H1 (cell line): ENCODE data around the gene C1D. TPM values are rescaled to one million over a fixed set of nuclear protein-coding genes. Genes with fewer than 3 reads are reported as not detected.

Experiments
- CTCF ChIA-PET: fragments of 300-600 bp; sonication (Branson Sonifier 250); formaldehyde crosslinking; loops from one replicate; lab custom pipeline; 2021; ENCODE audit not compliant: partially characterized antibody; lab: Charles Lee
- POLR2A ChIA-PET: fragments of 300-600 bp; sonication (Branson Sonifier 250); formaldehyde crosslinking; loops from one replicate; lab custom pipeline; 2021; ENCODE audit warnings: inconsistent platforms; ENCODE audit not compliant: partially characterized antibody; lab: Charles Lee
- DNase-seq, 2 experiments: peaks; one replicate each; pipeline versions ENCODE4 v3.0.0 to v3.0.0-alpha.2; 2010 to 2022; ENCODE audit warnings: low spot score in 2 of 2, low read depth in 1 of 2, mixed read lengths in 1 of 2
- FAIRE-seq: peaks from 2 replicates; lab custom pipeline; 2011; peaks lifted over from hg19 to GRCh38; lab: Jason Lieb, UNC
- H2AFZ ChIP-seq: 2 replicates; pipeline ENCODE4 v1.8.1; 2012; ENCODE audit warnings: low read length, inconsistent platforms
- H2AK5ac ChIP-seq: 2 replicates; pipeline ENCODE4 v1.6.1; 2013; ENCODE audit warnings: low read depth, low read length
- H2BK120ac ChIP-seq: replicated peaks from 2 replicates; pipeline ENCODE3; 2013; ENCODE audit warnings: low read depth, low read length, inconsistent platforms
- H2BK12ac ChIP-seq: 2 replicates; pipeline ENCODE4 v1.6.1; 2013; ENCODE audit warnings: low read depth, low read length
- H2BK15ac ChIP-seq: 2 replicates; pipeline ENCODE4 v1.6.1; 2013; ENCODE audit warnings: low read length
- H2BK20ac ChIP-seq: 2 replicates; pipeline ENCODE4 v1.6.1; 2013; ENCODE audit warnings: low read length
- H2BK5ac ChIP-seq: 2 replicates; pipeline ENCODE4 v1.6.1; 2013; ENCODE audit warnings: low read depth, low read length
- H3K14ac ChIP-seq: 2 replicates; pipeline ENCODE4 v1.6.1; 2013; ENCODE audit warnings: inconsistent platforms; ENCODE audit not compliant: insufficient read length
- H3K18ac ChIP-seq: 2 replicates; pipeline ENCODE4 v1.6.1; 2013; ENCODE audit warnings: low read length; ENCODE audit errors: extremely low read depth
- H3K23ac ChIP-seq: 2 replicates; pipeline ENCODE4 v1.6.1; 2013; ENCODE audit warnings: inconsistent platforms; ENCODE audit not compliant: insufficient read length
- H3K23me2 ChIP-seq: 2 replicates; pipeline ENCODE4 v1.6.1; 2013; ENCODE audit warnings: low read depth, low read length
- H3K27ac ChIP-seq: 2 replicates; pipeline ENCODE4 v1.6.1; 2011; ENCODE audit warnings: low read depth, low read length, inconsistent platforms
- H3K27me3 ChIP-seq, 4 experiments: replicated peaks in 1 of 4; 1 replicate in 1 of 4; 2 replicates in 3 of 4; pipeline versions ENCODE4 v1.6.1 to v1.8.1; 2011 to 2013; ENCODE audit warnings: low read length in 3 of 4, mild to moderate bottlenecking in 3 of 4, inconsistent platforms in 2 of 4, mixed read lengths in 2 of 4, moderate library complexity in 1 of 4; ENCODE audit not compliant: control insufficient read depth in 3 of 4, insufficient read depth in 3 of 4; ENCODE audit errors: extremely low read depth in 1 of 4
- H3K36me3 ChIP-seq, 4 experiments: 2 replicates each; pipeline versions ENCODE4 v1.6.1 to v1.8.1; 2011 to 2013; ENCODE audit warnings: mild to moderate bottlenecking in 4 of 4, low read length in 3 of 4, moderate library complexity in 2 of 4, control low read depth in 1 of 4, inconsistent platforms in 1 of 4; ENCODE audit not compliant: insufficient read depth in 4 of 4, control insufficient read depth in 2 of 4
- H3K4ac ChIP-seq: replicated peaks from 2 replicates; pipeline ENCODE3; 2013; ENCODE audit warnings: low read length, low read depth, mixed read lengths, inconsistent platforms; ENCODE audit not compliant: insufficient read length
- H3K4me1 ChIP-seq, 4 experiments: replicated peaks in 1 of 4; 1 replicate in 1 of 4; 2 replicates in 3 of 4; pipeline versions ENCODE4 v1.6.1 to v1.8.1; 2011 to 2013; ENCODE audit warnings: low read length in 3 of 4, inconsistent platforms in 2 of 4, mixed read lengths in 1 of 4; ENCODE audit not compliant: insufficient read depth in 4 of 4, control insufficient read depth in 3 of 4
- H3K4me2 ChIP-seq, 2 experiments: 2 replicates each; pipeline versions ENCODE4 v1.6.1 to v1.8.1; 2011 to 2013; ENCODE audit warnings: low read depth in 2 of 2, low read length in 2 of 2, control low read depth in 1 of 2, inconsistent platforms in 1 of 2, mild to moderate bottlenecking in 1 of 2; ENCODE audit not compliant: insufficient read depth in 1 of 2
- H3K4me3 ChIP-seq, 4 experiments: fragments of 200-600, 300-600 bp in 1 of 4; sonication (generic), shearing (Covaris generic), sonication (Bioruptor Twin) in 1 of 4; 2 replicates each; pipeline versions ENCODE4 v1.5.1 to v1.8.1; 2011 to 2016; ENCODE audit warnings: low read length in 4 of 4, low read depth in 3 of 4, control low read depth in 2 of 4, inconsistent platforms in 2 of 4, mild to moderate bottlenecking in 2 of 4, mixed read lengths in 1 of 4, moderate library complexity in 1 of 4; ENCODE audit not compliant: insufficient read depth in 2 of 4; ENCODE audit errors: extremely low read depth in 1 of 4
- H3K56ac ChIP-seq: replicated peaks from 2 replicates; pipeline ENCODE3; 2013; ENCODE audit warnings: low read depth, mild to moderate bottlenecking, mixed read lengths, low read length, inconsistent platforms; ENCODE audit not compliant: insufficient read length
- H3K79me1 ChIP-seq: 2 replicates; pipeline ENCODE4 v1.6.1; 2013; ENCODE audit warnings: low read depth, low read length, control low read depth
- H3K79me2 ChIP-seq, 2 experiments: 2 replicates each; pipeline versions ENCODE4 v1.6.1 to v1.8.1; 2012 to 2013; ENCODE audit warnings: low read length in 2 of 2, mild to moderate bottlenecking in 2 of 2, inconsistent platforms in 1 of 2; ENCODE audit not compliant: insufficient read depth in 2 of 2, control insufficient read depth in 1 of 2
- H3K9ac ChIP-seq, 4 experiments: replicated peaks in 1 of 4; 1 replicate in 1 of 4; 2 replicates in 3 of 4; pipeline versions ENCODE4 v1.6.1 to v1.8.1; 2011 to 2013; ENCODE audit warnings: low read depth in 3 of 4, low read length in 3 of 4, control low read depth in 2 of 4, mild to moderate bottlenecking in 2 of 4, moderate library complexity in 2 of 4, inconsistent platforms in 1 of 4; ENCODE audit errors: extremely low read depth in 1 of 4
- H3K9me3 ChIP-seq, 2 experiments: 2 replicates each; pipeline versions ENCODE4 v1.6.1 to v1.8.1; 2012 to 2013; ENCODE audit warnings: mild to moderate bottlenecking in 2 of 2, moderate library complexity in 2 of 2, control low read depth in 1 of 2, inconsistent platforms in 1 of 2, low read depth in 1 of 2, low read length in 1 of 2, mixed read lengths in 1 of 2; ENCODE audit not compliant: insufficient read depth in 2 of 2
- H4K20me1 ChIP-seq, 2 experiments: replicated peaks in 1 of 2; 2 replicates each; pipeline versions ENCODE3 to v1.8.1; 2011 to 2013; ENCODE audit warnings: inconsistent platforms in 2 of 2, low read length in 2 of 2, mild to moderate bottlenecking in 1 of 2; ENCODE audit not compliant: insufficient read depth in 2 of 2, control insufficient read depth in 1 of 2
- H4K5ac ChIP-seq: 2 replicates; pipeline ENCODE4 v1.6.1; 2013; ENCODE audit warnings: low read length, low read depth, mixed read lengths, inconsistent platforms; ENCODE audit not compliant: insufficient read length
- H4K8ac ChIP-seq: 2 replicates; pipeline ENCODE4 v1.8.0; 2013; ENCODE audit warnings: mild to moderate bottlenecking, moderate library complexity, low read length, inconsistent platforms; ENCODE audit not compliant: insufficient read depth; ENCODE audit errors: extremely low read depth
- H4K91ac ChIP-seq: replicated peaks from 2 replicates; pipeline ENCODE3; 2013; ENCODE audit warnings: low read length, mixed read lengths, inconsistent platforms; ENCODE audit not compliant: insufficient read length
- ASH2L ChIP-seq: fragments of 200-600, 300-600 bp; sonication (generic); IDR thresholded peaks from one replicate; pipeline ENCODE4 v1.7.1; 2017; ENCODE audit warnings: low read length
- CEBPB ChIP-seq: IDR thresholded peaks from 2 replicates; pipeline ENCODE4 v1.6.1; 2012; ENCODE audit warnings: low read depth, low read length
- CHD1 ChIP-seq: IDR thresholded peaks from 2 replicates; pipeline ENCODE4 v1.6.1; 2012; ENCODE audit warnings: low read depth, low read length, improper control_type of control experiment
- EZH2 ChIP-seq: fragments of 200-600 bp; sonication (generic); IDR thresholded peaks from 2 replicates; pipeline ENCODE4 v1.7.1; 2012; ENCODE audit warnings: low read depth, mild to moderate bottlenecking, moderate library complexity, low read length, inconsistent platforms; ENCODE audit not compliant: severe bottlenecking
- GABPA ChIP-seq: IDR thresholded peaks from 2 replicates; pipeline ENCODE4 v1.6.1; 2011; ENCODE audit warnings: mild to moderate bottlenecking, low read length, moderate library complexity, borderline replicate concordance; ENCODE audit not compliant: insufficient read depth
- HDAC6 ChIP-seq: IDR thresholded peaks from one replicate; pipeline ENCODE4 v1.7.1; 2012; ENCODE audit warnings: low read depth, mild to moderate bottlenecking, inconsistent platforms, low read length, moderate library complexity
- MAFK ChIP-seq: IDR thresholded peaks from 2 replicates; pipeline ENCODE4 v1.6.1; 2012; ENCODE audit warnings: low read depth, mild to moderate bottlenecking, improper control_type of control experiment, low read length
- POLR2AphosphoS5 ChIP-seq: IDR thresholded peaks from 2 replicates; pipeline ENCODE4 v1.6.1; 2011; ENCODE audit warnings: low read depth, low read length
- RXRA ChIP-seq: IDR thresholded peaks from 2 replicates; pipeline ENCODE4 v1.6.1; 2011; ENCODE audit warnings: low read depth, mild to moderate bottlenecking, low read length, moderate library complexity; ENCODE audit not compliant: insufficient read depth
- SIX5 ChIP-seq: IDR thresholded peaks from 2 replicates; pipeline ENCODE4 v1.6.1; 2011; ENCODE audit warnings: mild to moderate bottlenecking, low read depth, low read length
- SP1 ChIP-seq: IDR thresholded peaks from 2 replicates; pipeline ENCODE4 v1.6.1; 2011; ENCODE audit warnings: low read depth, low read length
- SRF ChIP-seq: IDR thresholded peaks from 2 replicates; pipeline ENCODE4 v1.6.1; 2011; ENCODE audit warnings: mild to moderate bottlenecking, low read depth, low read length, moderate library complexity
- WGBS, 2 experiments: shearing (Covaris generic) in 1 of 2; methylation state at CpG; one replicate each; pipeline versions ENCODE4 v1.1.6 to v1.1.7; 2013 to 2015; ENCODE audit warnings: low lambda C conversion rate in 2 of 2, mixed read lengths in 2 of 2, inconsistent platforms in 1 of 2, low coverage in 1 of 2, missing lambda C conversion rate in 1 of 2; ENCODE audit not compliant: insufficient replicate concordance in 2 of 2, insufficient coverage in 1 of 2, insufficient read length in 1 of 2; ENCODE audit errors: extremely low coverage in 1 of 2, missing lambda C conversion rate in 1 of 2; 5-methylcytosine and 5-hydroxymethylcytosine counted together
- polyA plus RNA-seq, 7 experiments: library from polyadenylated mRNA; depleted of rRNA in 3 of 7; stranded (reverse) in 5 of 7; unstranded in 2 of 7; fragments of >200 nt in 5 of 7; fragments of 200-250 nt in 2 of 7; gene quantifications; 1 replicate in 5 of 7; 2 replicates in 1 of 7; 4 replicates in 1 of 7; pipeline versions ENCODE4 v1.2.1 to v1.2.3, GENCODE V29; 2011 to 2013; ENCODE audit warnings: missing spikeins in 2 of 7, mixed read lengths in 2 of 7
- total RNA-seq: library from RNA; stranded (reverse); fragmentation: NEBNext Ultra II Directional; extraction: Animal tissue kit (Norgen Biotek cat#: 25700); gene quantifications from 2 replicates; pipeline ENCODE4 v1.2.1, GENCODE V29; 2021

C1D gene
- total and polyA plus RNA-seq, 2 of the 8 experiments (the other 6 are each of a cell fraction or from before 2014, with no cell fraction given): 17.5 to 24.1 TPM

DNA sequence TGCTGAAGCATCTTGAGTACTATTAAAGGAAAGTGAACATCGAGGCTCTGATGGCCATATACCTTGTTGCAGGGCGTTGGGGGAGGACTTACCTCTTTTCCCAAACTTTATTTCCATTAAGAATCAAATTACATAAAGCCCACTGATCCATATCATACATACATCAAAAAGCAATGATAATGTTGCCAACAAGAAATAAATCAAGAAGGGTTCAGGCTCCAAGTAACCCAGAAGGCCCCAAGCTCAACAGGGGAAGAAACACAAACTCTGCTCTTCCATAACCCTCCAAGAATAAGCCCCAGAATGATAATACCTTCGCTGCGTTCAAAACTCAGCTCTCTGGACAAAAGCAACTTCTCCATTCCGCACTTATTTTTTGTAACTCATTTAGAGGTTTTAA lies 32.3 kb downstream of the C1D start:
- no peak overlapping the region for H3K18ac ChIP-seq
- WGBS, 2 experiments: 90% methylated on average over 5 of the region's 5 CpGs; no CpG with 5 or more reads in 1 of the 2 experiments
- CTCF ChIA-PET: interaction anchor here (1.0 to 4.9 kb wide), 25 partner anchors 12 to 712 kb away, joined by 3 to 32 read pairs (median 5); no protein-coding TSS in a partner anchor

More for the DNA sequence above, 32.3 kb downstream of the C1D start:
- H4K91ac ChIP-seq: no peak overlapping the region
- no peaks in the 10 kb centered on the region for H3K4me1 ChIP-seq
- H2AK5ac ChIP-seq: no peak overlapping the region
- no peak for DNase-seq
- H3K36me3 ChIP-seq: no peaks in the 10 kb centered on the region
- H3K79me2 ChIP-seq: no peaks in the 10 kb centered on the region
- H2BK12ac ChIP-seq: no peak overlapping the region
- no peak overlapping the region for H2AFZ ChIP-seq
- no peak overlapping the region for H2BK15ac ChIP-seq
- no peak overlapping the region for H2BK120ac ChIP-seq
- H3K4me2 ChIP-seq: no peak overlapping the region
- H2BK20ac ChIP-seq: no peak overlapping the region
- H3K56ac ChIP-seq: no peak overlapping the region
- no peaks in the 10 kb centered on the region for H4K20me1 ChIP-seq
- H2BK5ac ChIP-seq: no peak overlapping the region
- H3K14ac ChIP-seq: no peak overlapping the region
- no peaks in the 10 kb centered on the region for H3K9me3 ChIP-seq
- H3K4ac ChIP-seq: no peak overlapping the region
- no peak overlapping the region for H3K9ac ChIP-seq
- H4K8ac ChIP-seq: no peak overlapping the region
- no peaks in the 10 kb centered on the region for H3K23me2 ChIP-seq
- TF ChIP-seq MAFK: no peak
- TF ChIP-seq SRF: no peak
- no peak for TF ChIP-seq SIX5
- TF ChIP-seq SP1: no peak
- no peak for TF ChIP-seq EZH2
- no peak for TF ChIP-seq RXRA
- TF ChIP-seq POLR2AphosphoS5: no peak
- no peak for TF ChIP-seq CEBPB
- no peak for TF ChIP-seq HDAC6
- no peak for TF ChIP-seq GABPA
- TF ChIP-seq ASH2L: no peak
- TF ChIP-seq CHD1: no peak
- H3K79me1 ChIP-seq: no peaks in the 10 kb centered on the region
- H3K27me3 ChIP-seq: no peaks in the 10 kb centered on the region
- H3K23ac ChIP-seq: no peak overlapping the region
- POLR2A ChIA-PET: no interaction called here
- no peak overlapping the region for H3K4me3 ChIP-seq
- H3K27ac ChIP-seq: no peak overlapping the region
- FAIRE-seq: no peak
- H4K5ac ChIP-seq: no peak overlapping the region
